Caco-2 (cell line): ENCODE data around the gene NDUFA13. TPM values are rescaled to one million over a fixed set of nuclear protein-coding genes. Genes with fewer than 3 reads are reported as not detected.

Experiments
- BruUV-seq: library from RNA; stranded (reverse); fragments of 400-500 nt; replicated peaks from 2 replicates; lab custom pipeline; 2021; lab: Mats Ljungman, UMichigan
- CTCF ChIA-PET: fragments of 300-600 bp; sonication (Branson Sonifier 250); formaldehyde crosslinking; loops from one replicate; lab custom pipeline; 2022; ENCODE audit warnings: antibody characterized with exemption; lab: Charles Lee
- POLR2A ChIA-PET: fragments of 300-600 bp; sonication (Branson Sonifier 250); formaldehyde crosslinking; loops from one replicate; lab custom pipeline; 2022; ENCODE audit warnings: antibody characterized with exemption; lab: Charles Lee
- DNase-seq, 2 experiments: peaks; one replicate each; pipeline versions ENCODE4 v3.0.0 to v3.0.0-alpha.2; 2020 to 2022
- H3K27me3 ChIP-seq: replicated peaks from 2 replicates; pipeline ENCODE4 v1.6.0; 2011; ENCODE audit warnings: low read length; ENCODE audit not compliant: control insufficient read depth, insufficient read depth
- H3K36me3 ChIP-seq: 2 replicates; pipeline ENCODE4 v1.5.1; 2011; ENCODE audit warnings: low read length; ENCODE audit not compliant: control insufficient read depth, insufficient read depth
- H3K4me1 ChIP-seq: fragments of 250-450 bp; sonication (Bioruptor Pico); 2 replicates; pipeline ENCODE4 v1.5.1; 2020; ENCODE audit warnings: mild to moderate bottlenecking
- H3K4me3 ChIP-seq: 2 replicates; pipeline ENCODE4 v1.5.1; 2011; ENCODE audit warnings: low read depth, mild to moderate bottlenecking, control low read depth, low read length
- H3K9me3 ChIP-seq: fragments of 250-450 bp; sonication (Bioruptor Pico); 2 replicates; pipeline ENCODE4 v1.5.1; 2020; ENCODE audit warnings: mild to moderate bottlenecking, moderate library complexity
- H3K27ac Mint-ChIP-seq: one replicate; pipeline ENCODE4 v1.8.0; 2022; ENCODE audit warnings: mixed read lengths; ENCODE audit not compliant: unreplicated experiment
- H3K27me3 Mint-ChIP-seq: one replicate; pipeline ENCODE4 v1.8.0; 2022; ENCODE audit warnings: mixed read lengths; ENCODE audit not compliant: insufficient read depth, unreplicated experiment
- H3K36me3 Mint-ChIP-seq: one replicate; pipeline ENCODE4 v1.8.0; 2022; ENCODE audit warnings: mild to moderate bottlenecking, mixed read lengths; ENCODE audit not compliant: insufficient read depth, unreplicated experiment
- H3K4me1 Mint-ChIP-seq: one replicate; pipeline ENCODE4 v1.8.0; 2022; ENCODE audit warnings: low read depth, mixed read lengths; ENCODE audit not compliant: unreplicated experiment
- H3K4me3 Mint-ChIP-seq: one replicate; pipeline ENCODE4 v1.8.0; 2022; ENCODE audit warnings: mild to moderate bottlenecking, moderate library complexity, mixed read lengths; ENCODE audit not compliant: unreplicated experiment
- H3K9me3 Mint-ChIP-seq: one replicate; pipeline ENCODE4 v1.8.0; 2022; ENCODE audit warnings: mixed read lengths; ENCODE audit not compliant: unreplicated experiment
- CTCF ChIP-seq, 2 experiments: fragments of 200-600 bp in 1 of 2; IDR thresholded peaks; 1 replicate in 1 of 2; 2 replicates in 1 of 2; pipeline versions ENCODE4 v1.5.1 to v1.8.0; 2011 to 2022; ENCODE audit warnings: antibody characterized with exemption in 1 of 2, control low read depth in 1 of 2, inconsistent platforms in 1 of 2, low read depth in 1 of 2, low read length in 1 of 2, mild to moderate bottlenecking in 1 of 2, moderate library complexity in 1 of 2; ENCODE audit not compliant: insufficient read depth in 1 of 2, severe bottlenecking in 1 of 2, unreplicated experiment in 1 of 2
- intact Hi-C: fragments of 100-400 bp; cut with micrococcal nuclease; formaldehyde crosslinking; loops from one replicate; pipeline ENCODE4 v1.10.0; 2022; ENCODE audit not compliant: unreplicated experiment
- total RNA-seq: library from RNA; stranded (reverse); gene quantifications from 2 replicates; pipeline ENCODE4 v1.2.3, GENCODE V29; 2022

NDUFA13 gene
- total RNA-seq, 1 experiment from 2014 or later, result 355 TPM

DNA sequence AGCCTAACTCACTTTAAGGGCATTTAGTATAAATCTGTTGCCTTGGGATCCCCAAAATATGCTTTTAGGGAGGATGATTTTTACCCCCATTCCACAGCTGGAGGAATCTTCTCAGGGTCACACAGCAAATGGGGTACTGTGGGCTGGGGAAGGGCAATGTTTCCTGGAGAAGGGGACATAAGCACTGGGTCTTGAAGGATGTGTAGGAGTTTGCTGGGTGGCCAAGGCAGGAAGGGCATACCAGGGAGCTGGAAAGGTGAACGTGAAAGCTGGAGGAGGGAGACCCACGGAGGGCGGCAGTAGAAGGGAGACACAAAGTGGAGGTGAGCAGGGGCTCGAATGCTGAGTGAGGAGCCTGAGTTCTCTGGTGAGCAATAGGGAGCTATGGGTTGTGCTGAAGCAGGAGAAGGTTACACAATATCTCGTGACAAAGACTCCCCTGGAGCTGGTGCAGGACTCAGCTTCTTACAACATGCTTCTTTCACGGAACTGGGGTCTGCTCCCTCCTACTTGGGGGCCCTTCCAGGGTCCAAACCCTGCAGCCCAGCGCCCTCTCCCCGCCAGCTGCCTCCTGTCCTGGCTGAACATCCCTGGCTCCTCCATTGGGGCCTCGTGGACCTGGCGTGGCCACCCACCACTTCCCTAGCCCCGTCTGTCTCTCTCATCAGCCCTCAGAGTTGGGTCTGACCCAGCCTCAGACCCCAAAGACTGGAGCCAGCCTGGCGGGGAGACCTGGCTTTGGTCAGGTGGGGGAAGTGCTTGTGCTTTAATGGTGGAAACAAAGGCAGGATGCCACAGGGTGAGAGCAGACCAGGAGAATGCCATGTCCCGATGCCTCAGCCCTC is 33.1 kb downstream of the NDUFA13 start:
- Mint-ChIP-seq H3K9me3 (no peaks in the 10 kb centered on the region), H3K4me3 (no peak overlapping the region), H3K4me1 (no peaks in the 10 kb centered on the region), H3K36me3 (no peaks in the 10 kb centered on the region), H3K27ac (no peak overlapping the region), H3K27me3 (peaks cover 4% of the 10 kb centered on the region)
- Histone ChIP-seq H3K9me3 (no peaks in the 10 kb centered on the region), H3K27me3 (no peaks in the 10 kb centered on the region), H3K36me3 (no peaks in the 10 kb centered on the region), H3K4me3 (no peak overlapping the region), H3K4me1 (no peaks in the 10 kb centered on the region)
- ChIA-PET POLR2A (no interaction called here), CTCF (no interaction called here)
- TF ChIP-seq CTCF (IDR thresholded peaks at IDR 0.05; ENCODE audit: insufficient read depth in 1 of 2, low read depth in 1 of 2, low read length in 1 of 2, severe bottlenecking in 1 of 2, unreplicated experiment in 1 of 2), result no peak
- intact Hi-C loops, result no loop called here
- no TSS peak for BruUV-seq
- no peak for DNase-seq

DNA sequence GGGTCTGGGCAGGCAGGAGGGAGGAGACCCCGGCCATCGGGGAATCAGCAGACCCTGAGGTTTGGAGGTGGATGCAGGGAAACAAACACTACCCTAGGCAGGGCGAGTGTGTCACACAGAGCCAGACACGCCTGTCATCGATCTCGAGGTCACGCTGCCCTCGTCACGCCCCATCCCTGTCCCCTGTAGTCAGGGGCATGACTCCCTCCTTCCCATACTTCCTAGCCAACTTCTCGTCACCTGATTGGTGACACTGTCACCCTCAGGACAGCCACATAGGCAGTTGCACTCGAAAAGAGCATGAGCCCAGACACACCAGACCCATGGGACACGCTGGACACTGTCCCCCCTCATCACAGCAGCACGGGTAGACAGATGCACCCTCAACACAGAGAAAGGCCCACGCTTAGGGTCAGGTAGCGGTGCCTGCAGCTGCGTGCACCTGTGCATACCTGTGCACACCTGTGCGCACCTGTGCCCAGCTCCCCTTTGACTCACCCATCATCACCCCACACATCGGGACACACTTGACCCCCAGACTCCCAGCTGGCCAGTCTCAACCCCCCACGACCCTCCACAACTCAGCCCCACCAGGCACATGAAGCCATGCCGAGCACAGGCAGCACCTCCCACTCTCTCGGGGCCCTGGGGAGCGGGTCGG is 33.9 kb downstream of the NDUFA13 start:
- BruUV-seq, result no TSS peak
- TF ChIP-seq CTCF (IDR thresholded peaks at IDR 0.05; ENCODE audit: insufficient read depth in 1 of 2, low read depth in 1 of 2, low read length in 1 of 2, severe bottlenecking in 1 of 2, unreplicated experiment in 1 of 2), result no peak
- no peaks in the 10 kb centered on the region for H3K27me3 ChIP-seq
- no peak overlapping the region for H3K4me3 ChIP-seq
- DNase-seq, result no peak
- H3K9me3 Mint-ChIP-seq, result no peaks in the 10 kb centered on the region
- intact Hi-C loops, result loop anchor here (5.0 kb wide), 1 partner anchor 67 kb away; the partner anchor contains the start of gene PBX4
- ChIA-PET POLR2A (no interaction called here), CTCF (no interaction called here)
- H3K4me1 ChIP-seq, result no peaks in the 10 kb centered on the region
- peaks cover 4% of the 10 kb centered on the region for H3K27me3 Mint-ChIP-seq
- no peak overlapping the region for H3K27ac Mint-ChIP-seq
- H3K36me3 ChIP-seq, result no peaks in the 10 kb centered on the region
- H3K36me3 Mint-ChIP-seq, result no peaks in the 10 kb centered on the region
- no peaks in the 10 kb centered on the region for H3K4me1 Mint-ChIP-seq
- H3K9me3 ChIP-seq, result no peaks in the 10 kb centered on the region
- no peak overlapping the region for H3K4me3 Mint-ChIP-seq

GRCh38 chr19:19550485-19550929 is 34.5 kb downstream of the NDUFA13 start:
- CTCF ChIA-PET, result interaction anchor here (0.7 kb wide), 1 partner anchor 18 kb away, joined by 3 read pairs; no protein-coding TSS in a partner anchor
- H3K4me1 Mint-ChIP-seq, result no peaks in the 10 kb centered on the region
- no peak overlapping the region for H3K4me3 ChIP-seq
- no TSS peak for BruUV-seq
- no peaks in the 10 kb centered on the region for H3K36me3 Mint-ChIP-seq
- H3K4me3 Mint-ChIP-seq, result no peak overlapping the region
- no peak for TF ChIP-seq CTCF (IDR thresholded peaks at IDR 0.05; ENCODE audit: insufficient read depth in 1 of 2, low read depth in 1 of 2, low read length in 1 of 2, severe bottlenecking in 1 of 2, unreplicated experiment in 1 of 2)
- intact Hi-C loops, result loop anchor here (5.0 kb wide), 1 partner anchor 67 kb away; the partner anchor contains the start of gene PBX4
- peaks cover 4% of the 10 kb centered on the region for H3K27me3 Mint-ChIP-seq
- no peaks in the 10 kb centered on the region for H3K9me3 Mint-ChIP-seq
- no peaks in the 10 kb centered on the region for H3K9me3 ChIP-seq
- POLR2A ChIA-PET, result no interaction called here
- DNase-seq, result no peak
- H3K27ac Mint-ChIP-seq, result no peak overlapping the region
- H3K36me3 ChIP-seq, result no peaks in the 10 kb centered on the region
- H3K4me1 ChIP-seq, result no peaks in the 10 kb centered on the region
- H3K27me3 ChIP-seq, result no peaks in the 10 kb centered on the region
